ENCODE measurements around the gene TSSK2.

TSSK2 gene

DNA sequence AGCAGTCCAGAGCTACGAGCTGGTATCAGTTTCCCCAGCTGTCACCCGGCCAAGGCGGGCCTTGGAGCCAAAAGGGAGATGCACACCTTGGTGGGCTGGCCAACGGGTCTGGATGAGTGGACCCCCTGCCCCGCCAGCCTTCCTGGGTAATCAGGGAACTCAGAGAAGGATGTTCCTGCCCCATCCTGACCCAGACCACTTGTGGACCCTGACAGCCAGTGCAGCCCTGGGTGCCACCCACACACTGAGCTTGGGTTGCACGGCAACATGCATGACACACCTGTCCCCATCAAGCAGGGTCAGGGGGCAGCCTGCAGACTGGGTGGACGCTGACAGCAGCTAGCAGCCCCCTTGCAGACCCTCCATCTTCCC, 38.8 kb downstream of the TSSK2 start:
- no peak for DNase-seq (ENCODE audit: low spot score)

DNA sequence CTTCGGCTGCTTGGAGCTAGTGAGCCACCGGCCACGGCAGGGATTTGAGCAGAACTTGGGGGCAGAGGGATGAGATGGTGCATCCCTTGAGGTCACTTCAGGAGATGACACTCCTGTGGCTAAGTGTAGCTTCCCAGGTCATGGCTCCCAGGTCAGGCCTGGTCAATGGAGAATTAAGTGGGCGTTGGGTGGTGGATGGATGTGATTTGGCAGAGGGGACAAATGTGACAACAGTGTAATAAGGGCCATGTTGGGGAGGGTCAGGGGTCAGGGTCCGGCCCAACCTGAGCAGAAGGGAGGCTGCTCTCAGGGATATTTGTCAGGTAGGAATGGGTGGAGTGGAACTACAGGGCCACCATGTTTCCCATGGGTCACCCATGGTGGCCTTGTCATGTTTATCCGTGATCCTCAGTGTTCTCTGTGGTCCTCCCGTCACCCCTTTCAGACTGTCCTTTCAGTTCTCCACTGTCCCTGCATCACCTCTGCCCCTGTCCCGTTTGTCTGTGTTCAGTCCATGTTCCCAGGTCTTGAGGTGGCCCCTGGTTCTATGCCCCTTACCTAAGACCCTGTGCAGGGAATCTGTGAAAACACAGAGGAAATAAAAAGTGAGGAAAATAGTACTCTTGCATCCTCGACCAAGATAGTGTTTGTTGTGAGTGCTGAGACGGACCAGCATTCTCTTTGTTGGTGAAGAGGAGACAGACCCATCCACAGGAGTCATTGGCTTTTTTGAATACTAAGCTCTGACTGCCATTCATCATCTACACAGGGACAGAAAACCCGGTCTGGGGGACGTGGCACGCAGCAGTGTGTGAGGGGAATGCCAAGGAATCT, 41.3 kb downstream of the TSSK2 start:
- DNase-seq (ENCODE audit: low spot score), result no peak

GRCh38 chr22:19173047-19174035, 42.2 kb downstream of the TSSK2 start:
- no peak for DNase-seq (ENCODE audit: low spot score)

GRCh38 chr22:19174106-19175025, 43.3 kb downstream of the TSSK2 start:
- DNase-seq (ENCODE audit: low spot score), result no peak

DNA sequence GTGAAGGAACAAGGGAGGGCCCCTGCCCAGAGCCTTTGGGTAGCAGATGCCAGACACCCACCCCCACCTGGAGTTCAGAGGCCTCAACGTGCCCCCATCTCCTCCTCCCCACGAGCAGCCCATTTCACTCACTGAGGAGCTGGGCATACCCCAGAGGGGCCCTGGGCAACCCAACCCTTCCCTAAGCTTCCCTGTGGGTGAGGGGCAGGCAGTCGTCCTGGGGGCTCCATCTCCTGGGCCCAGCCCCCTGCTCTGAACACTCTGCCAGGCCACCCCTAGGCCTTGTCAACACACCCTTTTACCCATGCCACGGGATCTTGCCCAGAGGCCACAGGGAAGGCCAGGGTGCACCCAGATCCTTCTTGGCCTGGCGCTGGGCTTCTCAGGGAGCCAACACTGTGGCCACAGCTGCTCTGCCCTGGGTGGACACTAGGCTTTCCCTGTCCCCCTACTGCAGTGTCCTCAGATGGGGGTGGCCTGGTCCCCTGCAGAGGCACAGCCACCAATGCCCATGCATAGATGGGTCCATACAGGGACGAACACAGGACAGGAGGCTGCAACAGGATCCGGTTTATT, 44.0 kb downstream of the TSSK2 start:
- DNase-seq (ENCODE audit: low spot score), result no peak

DNA sequence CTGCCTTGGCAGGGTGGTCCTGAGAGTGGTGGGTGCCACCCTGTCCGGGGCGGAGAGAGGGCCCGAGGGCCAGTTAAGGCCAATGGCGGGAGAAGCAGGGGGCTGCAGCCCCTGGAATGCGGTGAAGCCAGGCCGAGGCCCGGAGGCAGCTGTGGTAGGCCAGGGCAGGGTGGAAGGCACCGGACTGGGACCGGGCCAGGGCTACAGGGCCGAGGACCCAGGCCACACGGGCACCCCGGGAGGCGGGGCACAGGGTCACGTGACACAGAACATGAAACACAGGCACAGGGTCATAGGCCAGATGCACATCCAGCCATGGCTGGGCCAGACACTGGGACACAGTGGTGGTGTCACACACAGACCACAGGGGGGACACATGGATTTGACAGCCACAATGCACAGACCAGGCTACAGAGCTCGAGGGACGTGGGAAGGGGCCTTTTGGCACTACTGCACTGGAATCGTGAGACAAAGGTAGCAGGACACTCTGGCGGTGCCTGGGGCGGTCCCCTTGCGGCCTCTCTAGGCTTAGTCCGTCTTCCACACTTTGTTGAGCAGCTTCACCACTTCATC, 44.6 kb downstream of the TSSK2 start:
- no peak for DNase-seq (ENCODE audit: low spot score)

- DNase-seq (ENCODE audit: low spot score), result no peak
Measured at GRCh38 chr22:19176175-19176643, 45.1 kb downstream of the TSSK2 start.

DNA sequence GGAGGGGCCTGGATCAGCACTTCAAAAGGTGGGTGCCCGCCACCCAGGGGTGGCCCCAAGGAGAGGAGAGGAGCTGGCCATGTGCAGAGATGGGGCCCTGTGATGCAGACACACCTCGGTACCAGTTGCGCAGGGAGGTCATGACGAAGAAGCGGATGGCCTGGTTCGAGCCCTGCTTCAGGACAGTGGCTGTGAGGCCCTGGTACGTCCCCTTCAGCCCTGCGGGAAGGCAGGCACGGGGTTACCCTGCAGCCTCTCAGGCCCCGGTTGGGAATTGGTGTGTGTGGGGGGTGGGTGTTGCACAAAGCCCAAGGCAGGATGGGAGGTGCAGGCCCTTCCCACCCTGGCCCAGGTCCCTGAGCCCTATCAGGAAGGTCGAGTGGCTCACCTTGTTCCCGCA, 45.6 kb downstream of the TSSK2 start:
- DNase-seq (ENCODE audit: low spot score), result no peak

- no peak for DNase-seq (ENCODE audit: low spot score)
Measured at GRCh38 chr22:19177164-19178064, 46.3 kb downstream of the TSSK2 start.

- DNase-seq (ENCODE audit: low spot score), result no peak
Measured at GRCh38 chr22:19178065-19178656, 47.1 kb downstream of the TSSK2 start.

DNA sequence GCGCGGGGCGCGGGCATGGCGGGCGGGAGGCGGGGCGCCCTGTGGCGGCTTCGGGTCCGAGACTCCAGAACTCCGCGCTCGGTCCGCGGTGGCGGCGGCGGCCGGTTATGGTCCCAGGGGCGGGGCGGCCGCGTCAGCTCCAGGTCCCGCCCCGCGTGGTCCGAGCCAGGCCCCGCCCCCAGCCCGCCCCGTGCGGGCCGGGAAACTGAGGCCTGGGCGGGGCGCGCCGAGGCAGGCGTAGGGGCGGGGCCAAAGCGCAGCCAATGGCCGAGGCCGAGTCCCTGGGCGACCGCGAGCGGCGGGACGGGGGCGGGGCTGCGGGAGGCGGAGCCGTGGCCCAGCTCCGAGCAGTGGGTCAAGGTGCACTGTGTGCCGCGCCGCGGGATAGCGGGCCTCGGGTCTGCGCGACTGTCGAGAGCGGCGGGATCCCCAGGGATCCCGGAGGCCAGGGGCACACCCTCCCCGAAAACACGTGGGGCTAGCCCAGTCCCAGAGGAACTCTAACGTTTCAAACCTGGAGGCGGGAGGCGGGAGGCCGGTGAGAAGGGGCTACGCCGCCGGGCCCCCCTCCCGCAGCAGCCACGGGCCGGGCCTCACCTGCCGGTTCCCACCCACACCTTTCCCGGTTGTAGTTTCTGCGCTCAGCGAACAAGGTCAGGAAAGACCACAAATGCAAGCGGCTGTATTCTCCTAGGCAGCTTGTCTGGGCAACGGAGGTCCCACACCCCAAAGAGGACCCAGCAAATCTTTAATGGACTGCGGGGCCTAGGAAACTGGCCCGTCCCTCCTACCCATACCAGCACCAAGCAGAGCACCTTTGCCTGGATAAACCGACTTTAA, 47.8 kb downstream of the TSSK2 start, which contains the start of gene SLC25A1:
Gene SLC25A1, minus strand, starts transcription at position 80 of the 840 bp plus-strand sequence. Its CDS starts 63 bp downstream, at position 17.
- DNase-seq (ENCODE audit: low spot score), result peak; percentile 94

DNA sequence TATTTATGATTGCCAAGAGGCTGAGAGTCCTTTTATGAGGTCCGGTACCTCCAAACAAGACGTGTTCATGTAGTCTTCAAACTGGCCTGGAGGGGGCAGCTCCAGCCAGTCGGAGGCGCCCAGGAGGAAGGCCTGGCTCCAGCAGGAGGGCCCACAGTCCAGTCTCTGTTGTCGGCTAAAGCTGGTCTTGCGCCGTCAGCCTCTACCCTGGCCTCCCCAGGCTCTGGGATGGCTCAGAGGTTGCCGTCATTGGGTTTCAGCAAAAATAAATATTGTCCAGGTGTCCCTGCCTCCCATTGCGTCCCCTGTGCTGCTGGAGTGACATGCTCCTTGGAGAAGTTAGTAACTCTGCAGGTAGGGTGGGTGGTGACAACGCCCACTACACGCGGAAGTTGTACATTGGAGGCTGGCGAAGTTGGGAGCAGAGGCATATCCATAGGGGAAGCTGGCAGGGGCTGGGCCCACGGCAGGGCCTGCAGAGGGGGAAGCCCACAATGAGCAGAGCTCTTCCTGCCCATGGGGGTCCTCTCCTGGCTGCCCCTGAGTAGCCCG, 48.5 kb downstream of the TSSK2 start:
- DNase-seq (ENCODE audit: low spot score), result peak; percentile 78

GRCh38 chr22:19180234-19180633, 49.1 kb downstream of the TSSK2 start:
- no peak for DNase-seq (ENCODE audit: low spot score)

DNA sequence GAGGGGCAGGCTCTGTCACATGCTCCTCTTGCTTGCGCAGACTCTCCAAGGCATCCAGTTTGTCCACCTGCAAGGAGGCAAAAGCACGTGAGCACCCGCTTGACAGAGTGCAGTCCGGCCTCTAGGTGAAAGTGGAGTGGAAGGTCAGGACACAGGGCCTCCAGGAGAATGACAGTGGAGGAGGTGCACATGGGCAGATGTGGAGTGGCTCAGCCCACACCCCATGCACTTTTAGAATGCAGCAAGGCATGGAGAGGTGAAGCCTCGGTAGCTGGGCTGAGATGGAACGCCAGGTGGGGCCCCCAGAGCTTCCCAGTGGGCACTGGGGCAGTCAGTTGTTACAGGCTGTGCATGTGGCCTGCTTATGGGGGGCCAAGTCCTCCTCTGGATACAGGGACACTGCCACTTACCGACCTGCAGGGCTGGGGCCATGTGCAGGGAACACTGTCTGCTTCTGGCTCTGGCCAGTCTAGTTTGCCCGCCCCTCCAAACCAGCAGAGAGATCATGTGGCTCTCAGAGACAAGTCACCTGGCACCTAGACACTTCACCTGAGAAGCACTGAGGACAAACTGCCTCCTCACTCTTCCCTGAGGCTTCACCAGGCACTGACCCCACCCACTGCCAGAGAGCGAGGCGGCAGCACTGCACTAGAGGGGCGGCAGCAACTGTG, 49.8 kb downstream of the TSSK2 start:
- DNase-seq (ENCODE audit: low spot score), result no peak

- DNase-seq (ENCODE audit: low spot score), result no peak
Measured at GRCh38 chr22:19181786-19182471, 50.8 kb downstream of the TSSK2 start.
